ENCODE measurements around the gene BRIP1. TPM values are rescaled to one million over a fixed set of nuclear protein-coding genes. Genes with fewer than 3 reads are reported as not detected.

Gene BRIP1
- total RNA-seq, 1 donor: 6.2 TPM

DNA sequence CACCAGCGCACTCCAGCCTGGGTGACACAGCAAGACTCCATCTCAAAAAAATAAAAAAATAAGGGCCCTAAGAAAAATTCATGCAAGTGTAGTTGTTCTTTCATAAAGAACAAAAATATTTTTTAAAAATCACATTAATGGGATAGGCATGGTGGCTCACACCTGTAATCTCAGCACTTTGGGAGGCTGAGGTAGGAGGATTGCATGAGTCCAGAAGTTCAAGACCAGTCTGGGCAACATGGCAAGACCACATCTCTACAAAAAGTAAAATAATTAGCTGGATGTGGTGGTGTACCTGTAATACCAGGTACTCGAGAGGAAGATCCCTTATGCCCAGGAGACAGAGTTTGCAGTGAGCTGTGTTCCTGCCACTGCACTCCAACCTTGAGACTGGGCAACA lies 15.2 kb upstream of the BRIP1 start:
- Histone ChIP-seq H3K4me2 (ENCODE audit: insufficient read depth, low read length) (no peak overlapping the region), H3K27ac (ENCODE audit: low read depth, low read length) (no peak overlapping the region), H2AFZ (ENCODE audit: low read length) (no peak overlapping the region), H3K36me3 (ENCODE audit: insufficient read depth, low read length) (peaks cover 25% of the 10 kb centered on the region), H3K27me3 (ENCODE audit: insufficient read depth, low read length) (no peaks in the 10 kb centered on the region), H4K20me1 (ENCODE audit: insufficient read depth, low read length) (no peaks in the 10 kb centered on the region), H3K79me2 (ENCODE audit: insufficient read depth, low read length) (no peaks in the 10 kb centered on the region), H3K4me1 (ENCODE audit: insufficient read depth, low read length) (no peaks in the 10 kb centered on the region), H3K4me3 (ENCODE audit: insufficient read depth, low read length) (no peak overlapping the region), H3K9me3 (ENCODE audit: low read depth, low read length) (no peaks in the 10 kb centered on the region)
- DNase-seq (ENCODE audit: insufficient read length, low spot score, missing footprints): no peak
- TF ChIP-seq, protein P1, sequence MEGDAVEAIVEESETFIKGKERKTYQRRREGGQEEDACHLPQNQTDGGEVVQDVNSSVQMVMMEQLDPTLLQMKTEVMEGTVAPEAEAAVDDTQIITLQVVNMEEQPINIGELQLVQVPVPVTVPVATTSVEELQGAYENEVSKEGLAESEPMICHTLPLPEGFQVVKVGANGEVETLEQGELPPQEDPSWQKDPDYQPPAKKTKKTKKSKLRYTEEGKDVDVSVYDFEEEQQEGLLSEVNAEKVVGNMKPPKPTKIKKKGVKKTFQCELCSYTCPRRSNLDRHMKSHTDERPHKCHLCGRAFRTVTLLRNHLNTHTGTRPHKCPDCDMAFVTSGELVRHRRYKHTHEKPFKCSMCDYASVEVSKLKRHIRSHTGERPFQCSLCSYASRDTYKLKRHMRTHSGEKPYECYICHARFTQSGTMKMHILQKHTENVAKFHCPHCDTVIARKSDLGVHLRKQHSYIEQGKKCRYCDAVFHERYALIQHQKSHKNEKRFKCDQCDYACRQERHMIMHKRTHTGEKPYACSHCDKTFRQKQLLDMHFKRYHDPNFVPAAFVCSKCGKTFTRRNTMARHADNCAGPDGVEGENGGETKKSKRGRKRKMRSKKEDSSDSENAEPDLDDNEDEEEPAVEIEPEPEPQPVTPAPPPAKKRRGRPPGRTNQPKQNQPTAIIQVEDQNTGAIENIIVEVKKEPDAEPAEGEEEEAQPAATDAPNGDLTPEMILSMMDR (IDR thresholded peaks at IDR 0.05; ENCODE audit: extremely low read depth, low read depth, low read length): no peak

DNA sequence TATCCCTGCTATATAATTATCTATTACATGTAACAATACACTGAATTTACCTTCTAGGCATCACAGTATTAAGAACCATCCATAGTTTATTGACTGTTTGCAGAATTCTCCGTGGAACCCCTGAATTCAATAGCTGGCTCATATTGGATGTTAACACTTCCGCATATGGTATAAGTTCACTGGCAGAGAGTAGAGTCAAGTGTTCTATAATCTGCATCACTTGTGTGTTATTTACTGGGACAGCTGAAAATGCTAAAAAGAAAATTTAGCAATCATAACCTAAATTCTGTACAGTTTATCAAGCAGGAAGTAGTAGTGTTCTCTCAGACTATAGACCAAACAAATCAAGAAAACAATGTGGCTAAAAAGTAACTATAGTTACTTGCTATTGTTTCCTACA lies 14.5 kb upstream of the BRIP1 start:
- H4K20me1 ChIP-seq (ENCODE audit: insufficient read depth, low read length): no peaks in the 10 kb centered on the region
- H3K36me3 ChIP-seq (ENCODE audit: insufficient read depth, low read length): peaks cover 18% of the 10 kb centered on the region
- H3K4me3 ChIP-seq (ENCODE audit: insufficient read depth, low read length): no peak overlapping the region
- no peaks in the 10 kb centered on the region for H3K4me1 ChIP-seq (ENCODE audit: insufficient read depth, low read length)
- H3K9me3 ChIP-seq (ENCODE audit: low read depth, low read length): no peaks in the 10 kb centered on the region
- no peaks in the 10 kb centered on the region for H3K27me3 ChIP-seq (ENCODE audit: insufficient read depth, low read length)
- H3K79me2 ChIP-seq (ENCODE audit: insufficient read depth, low read length): no peaks in the 10 kb centered on the region
- TF ChIP-seq, protein P1 (IDR thresholded peaks at IDR 0.05; ENCODE audit: extremely low read depth, low read depth, low read length): no peak
- no peak overlapping the region for H3K4me2 ChIP-seq (ENCODE audit: insufficient read depth, low read length)
- H3K27ac ChIP-seq (ENCODE audit: low read depth, low read length): no peak overlapping the region
- no peak for DNase-seq (ENCODE audit: insufficient read length, low spot score, missing footprints)
- H2AFZ ChIP-seq (ENCODE audit: low read length): no peak overlapping the region

DNA sequence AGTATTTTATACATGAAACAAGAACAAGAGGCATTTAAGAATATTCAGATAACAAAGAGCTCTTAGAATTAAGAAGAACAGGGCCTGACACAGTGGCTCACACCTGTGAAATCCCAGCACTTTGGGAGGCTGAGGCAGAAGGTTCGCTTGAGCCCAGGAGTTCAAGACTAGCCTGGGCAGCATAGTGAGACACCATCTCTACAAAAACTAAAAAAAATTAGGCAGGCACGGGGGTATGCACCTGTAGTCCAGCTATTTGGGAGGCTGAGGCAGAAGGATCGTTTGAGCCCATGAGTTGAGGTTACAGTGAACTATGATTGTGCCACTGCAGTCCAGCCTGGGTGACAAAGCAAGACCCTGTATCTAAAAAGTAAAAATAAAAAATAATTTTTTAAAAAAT lies 12.5 kb upstream of the BRIP1 start:
- H3K4me2 ChIP-seq (ENCODE audit: insufficient read depth, low read length): no peak overlapping the region
- no peak overlapping the region for H2AFZ ChIP-seq (ENCODE audit: low read length)

DNA sequence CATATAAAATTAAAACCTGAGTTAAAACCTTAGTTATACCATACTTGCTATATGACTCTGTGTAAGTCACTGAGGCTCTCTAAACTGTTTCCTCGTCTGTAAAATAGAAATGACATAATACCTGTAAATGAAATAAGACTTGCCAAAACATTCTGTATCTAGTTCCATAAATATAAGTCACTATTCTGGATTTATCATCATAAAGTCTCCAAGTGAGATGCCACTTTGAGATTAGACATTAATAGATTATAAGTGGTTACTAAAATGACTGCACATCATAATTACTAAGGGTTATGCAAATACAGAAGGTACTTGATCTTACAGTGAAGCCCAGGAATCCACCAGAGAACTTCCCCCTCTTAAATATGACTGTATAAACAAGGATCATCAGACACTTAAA lies 12.0 kb upstream of the BRIP1 start:
- Histone ChIP-seq H3K36me3 (ENCODE audit: insufficient read depth, low read length) (peaks cover 11% of the 10 kb centered on the region), H4K20me1 (ENCODE audit: insufficient read depth, low read length) (no peaks in the 10 kb centered on the region), H3K4me2 (ENCODE audit: insufficient read depth, low read length) (no peak overlapping the region), H3K4me1 (ENCODE audit: insufficient read depth, low read length) (no peaks in the 10 kb centered on the region), H3K9me3 (ENCODE audit: low read depth, low read length) (no peaks in the 10 kb centered on the region), H3K27me3 (ENCODE audit: insufficient read depth, low read length) (no peaks in the 10 kb centered on the region), H3K79me2 (ENCODE audit: insufficient read depth, low read length) (no peaks in the 10 kb centered on the region), H3K4me3 (ENCODE audit: insufficient read depth, low read length) (no peak overlapping the region), H3K27ac (ENCODE audit: low read depth, low read length) (no peak overlapping the region), H2AFZ (ENCODE audit: low read length) (no peak overlapping the region)
- TF ChIP-seq, protein P1 (IDR thresholded peaks at IDR 0.05; ENCODE audit: extremely low read depth, low read depth, low read length): no peak
- DNase-seq (ENCODE audit: insufficient read length, low spot score, missing footprints): no peak

More for the DNA sequence above, 12.5 kb upstream of the BRIP1 start:
- no peak for DNase-seq (ENCODE audit: insufficient read length, low spot score, missing footprints)
- Histone ChIP-seq H3K27me3 (ENCODE audit: insufficient read depth, low read length) (no peaks in the 10 kb centered on the region), H3K4me1 (ENCODE audit: insufficient read depth, low read length) (no peaks in the 10 kb centered on the region), H3K9me3 (ENCODE audit: low read depth, low read length) (no peaks in the 10 kb centered on the region), H3K79me2 (ENCODE audit: insufficient read depth, low read length) (no peaks in the 10 kb centered on the region), H4K20me1 (ENCODE audit: insufficient read depth, low read length) (no peaks in the 10 kb centered on the region), H3K4me3 (ENCODE audit: insufficient read depth, low read length) (no peak overlapping the region), H3K36me3 (ENCODE audit: insufficient read depth, low read length) (peaks cover 13% of the 10 kb centered on the region), H3K27ac (ENCODE audit: low read depth, low read length) (no peak overlapping the region)
- TF ChIP-seq, protein P1 (IDR thresholded peaks at IDR 0.05; ENCODE audit: extremely low read depth, low read depth, low read length): no peak
